Measurements from ENCODE around the gene OLR1.

The OLR1 gene

DNA sequence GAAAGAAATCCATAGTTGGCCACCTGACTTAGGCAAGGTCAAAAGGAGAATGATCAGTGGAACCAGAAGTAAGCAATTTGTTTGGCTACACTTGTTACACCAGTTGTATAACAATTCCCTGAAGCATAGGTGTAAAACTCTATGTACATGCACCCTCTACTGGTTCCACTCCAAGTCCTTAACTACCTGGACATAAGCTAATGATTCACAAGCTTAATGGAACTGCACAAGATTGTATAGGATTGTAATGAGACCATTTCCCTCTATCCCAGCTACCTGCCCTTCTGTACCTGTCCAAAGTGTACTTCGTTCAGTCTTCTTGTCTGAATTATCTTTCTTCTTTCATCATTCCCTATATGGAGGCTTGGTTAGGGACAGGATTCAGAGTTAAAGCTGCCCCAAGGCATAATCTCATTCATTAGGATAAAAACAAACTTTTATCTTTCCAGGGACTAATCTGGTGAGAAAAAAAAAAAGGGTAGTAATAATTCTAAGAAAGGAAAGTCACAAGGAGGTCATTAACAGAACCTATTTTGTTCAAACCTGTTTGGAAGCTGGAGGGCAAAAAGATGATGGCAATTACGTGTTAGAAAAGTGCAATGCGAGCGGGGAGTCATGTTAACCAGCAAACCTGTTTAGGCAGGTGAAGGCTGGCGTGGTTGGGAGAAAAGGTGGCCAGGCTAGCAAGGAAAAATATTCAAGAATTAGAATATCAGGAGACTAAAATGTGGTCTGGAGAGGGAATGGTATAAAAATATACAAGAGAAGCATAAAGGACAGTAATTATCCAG is 4.1 kb upstream of the OLR1 start:
- Histone ChIP-seq H4K20me1 (no peaks in the 10 kb centered on the region), H3K36me3 (no peaks in the 10 kb centered on the region), H3K4me3 (no peak overlapping the region), H3K27ac (no peak overlapping the region), H3K9ac (no peak overlapping the region), H3K4me1 (no peaks in the 10 kb centered on the region), H3K27me3 (no peaks in the 10 kb centered on the region), H3K9me3 (no peaks in the 10 kb centered on the region), H3K4me2 (no peak overlapping the region)
- TF ChIP-seq Cebpa-rat (IDR thresholded peaks at IDR 0.05): no peak

DNA sequence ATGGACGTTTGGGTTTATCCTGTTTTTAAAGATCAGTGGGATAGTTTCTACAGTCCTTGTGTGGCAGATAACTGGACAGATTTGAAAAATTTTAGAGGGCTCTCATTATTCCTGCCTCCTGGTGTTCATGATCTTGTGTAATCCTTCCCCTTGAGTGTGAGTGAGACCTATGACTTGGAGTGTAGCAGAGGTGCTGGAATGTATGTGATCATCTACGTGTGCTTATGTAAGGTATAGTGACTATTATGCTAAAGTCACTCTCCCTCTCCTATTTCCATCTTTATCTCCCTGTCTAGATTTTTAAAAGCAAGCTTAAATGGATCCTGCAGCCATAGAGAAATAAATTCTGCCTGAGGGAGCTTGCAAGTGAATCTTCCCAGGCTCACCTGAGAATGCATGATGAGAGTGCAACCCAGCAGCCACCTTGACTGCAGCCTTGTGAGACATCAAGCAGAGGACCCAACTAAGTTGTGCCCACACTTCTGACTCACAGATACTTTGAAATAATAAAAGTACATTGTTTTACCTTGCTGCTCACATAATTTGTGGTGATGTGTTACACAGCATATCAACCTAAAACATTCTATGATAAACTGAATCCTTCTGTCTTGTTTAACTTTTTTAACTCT is 3.2 kb upstream of the OLR1 start:
- Histone ChIP-seq H4K20me1 (no peaks in the 10 kb centered on the region), H3K4me1 (no peaks in the 10 kb centered on the region), H3K27ac (no peak overlapping the region), H3K4me2 (no peak overlapping the region), H3K36me3 (no peaks in the 10 kb centered on the region), H3K9me3 (no peaks in the 10 kb centered on the region), H3K27me3 (no peaks in the 10 kb centered on the region), H3K4me3 (no peak overlapping the region), H3K9ac (no peak overlapping the region)
- no peak for TF ChIP-seq Cebpa-rat (IDR thresholded peaks at IDR 0.05)

DNA sequence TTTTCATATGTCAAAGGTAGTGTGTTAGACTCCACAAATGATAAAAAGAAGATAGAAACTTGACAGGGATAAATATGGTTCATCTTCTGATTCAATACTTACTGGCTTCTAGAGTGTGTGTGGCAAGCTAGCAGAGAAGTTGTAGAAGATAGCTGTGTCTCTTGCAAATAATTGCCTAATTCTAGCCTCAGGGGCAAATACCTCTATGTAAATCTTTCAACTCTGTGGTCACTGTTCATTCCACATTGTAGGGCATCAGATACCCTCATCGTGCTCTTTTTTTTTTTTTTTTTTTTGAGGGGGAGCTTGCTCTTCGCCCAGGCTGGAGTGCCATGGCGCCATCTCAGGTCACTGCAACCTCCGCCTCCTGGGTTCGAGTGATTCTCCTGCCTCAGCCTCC is 1.7 kb downstream of the OLR1 start:
- TF ChIP-seq Cebpa-rat (IDR thresholded peaks at IDR 0.05): no peak
- Histone ChIP-seq H3K9me3 (no peaks in the 10 kb centered on the region), H3K4me3 (no peak overlapping the region), H3K27me3 (no peaks in the 10 kb centered on the region), H4K20me1 (no peaks in the 10 kb centered on the region), H3K36me3 (no peaks in the 10 kb centered on the region), H3K27ac (no peak overlapping the region), H3K4me2 (no peak overlapping the region), H3K4me1 (no peaks in the 10 kb centered on the region), H3K9ac (no peak overlapping the region)

DNA sequence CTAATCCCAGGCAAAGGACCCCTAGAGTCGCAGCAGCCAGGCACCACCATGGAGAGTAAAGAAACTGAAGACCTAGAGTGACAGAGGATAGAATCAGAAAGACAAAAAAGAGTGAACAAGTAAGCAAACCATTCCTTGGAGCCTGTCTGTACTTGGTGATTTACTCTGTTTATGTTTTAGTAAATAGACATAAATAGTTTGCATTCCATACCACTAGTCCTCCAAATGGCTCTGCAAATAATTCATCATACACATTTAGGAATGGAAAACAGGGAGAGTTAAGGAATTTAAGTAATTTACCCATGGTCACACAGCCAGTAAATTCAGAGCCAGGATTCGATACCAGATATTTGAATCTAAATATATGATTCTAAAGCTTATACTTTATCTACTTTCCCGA is 2.8 kb downstream of the OLR1 start:
- no peak overlapping the region for H3K27ac ChIP-seq
- H3K9me3 ChIP-seq: no peaks in the 10 kb centered on the region
- no peaks in the 10 kb centered on the region for H4K20me1 ChIP-seq
- no peak for TF ChIP-seq Cebpa-rat (IDR thresholded peaks at IDR 0.05)
- H3K9ac ChIP-seq: no peak overlapping the region
- no peak overlapping the region for H3K4me3 ChIP-seq
- no peaks in the 10 kb centered on the region for H3K4me1 ChIP-seq
- no peaks in the 10 kb centered on the region for H3K27me3 ChIP-seq
- no peak overlapping the region for H3K4me2 ChIP-seq
- H3K36me3 ChIP-seq: no peaks in the 10 kb centered on the region

- Histone ChIP-seq H3K4me2 (no peak overlapping the region), H4K20me1 (no peaks in the 10 kb centered on the region), H3K27me3 (no peaks in the 10 kb centered on the region), H3K9ac (no peak overlapping the region), H3K4me3 (no peak overlapping the region), H3K4me1 (no peaks in the 10 kb centered on the region), H3K27ac (no peak overlapping the region), H3K36me3 (no peaks in the 10 kb centered on the region), H3K9me3 (no peaks in the 10 kb centered on the region)
- TF ChIP-seq Cebpa-rat (IDR thresholded peaks at IDR 0.05): no peak
Observed at GRCh38 chr12:10167599-10167998, 4.3 kb downstream of the OLR1 start.

DNA sequence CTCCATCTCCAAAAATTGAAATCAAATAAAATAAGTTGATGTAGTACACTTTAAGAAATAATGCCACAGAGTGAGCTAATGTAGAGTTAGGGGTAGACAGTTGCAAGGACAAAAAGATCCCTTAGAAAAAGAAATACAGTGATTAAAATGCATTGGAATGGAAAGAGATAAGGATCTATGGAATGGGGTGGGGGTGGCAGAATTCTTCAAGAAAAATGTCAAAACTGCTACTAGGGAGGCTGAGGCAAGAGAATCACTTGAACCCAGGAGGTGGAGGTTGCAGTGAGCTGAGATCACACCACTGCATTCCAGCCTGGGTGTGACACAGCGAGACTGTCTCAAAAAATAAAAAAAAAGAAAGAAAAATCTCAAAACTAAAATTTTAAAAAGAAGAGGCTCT is 6.5 kb downstream of the OLR1 start:
- no peak overlapping the region for H3K4me3 ChIP-seq
- H3K36me3 ChIP-seq: no peaks in the 10 kb centered on the region
- no peaks in the 10 kb centered on the region; the same call in 1 of the 2 replicates for H3K4me1 ChIP-seq
- no peaks in the 10 kb centered on the region for H4K20me1 ChIP-seq
- no peak overlapping the region for H3K4me2 ChIP-seq
- no peak for TF ChIP-seq Cebpa-rat (IDR thresholded peaks at IDR 0.05)
- no peak overlapping the region for H3K9ac ChIP-seq
- H3K9me3 ChIP-seq: no peaks in the 10 kb centered on the region
- H3K27ac ChIP-seq: no peak overlapping the region
- H3K27me3 ChIP-seq: no peaks in the 10 kb centered on the region

GRCh38 chr12:10163084-10163483 is 8.8 kb downstream of the OLR1 start:
- H3K4me2 ChIP-seq: no peak overlapping the region
- H3K9ac ChIP-seq: no peak overlapping the region
- no peak overlapping the region for H3K4me3 ChIP-seq
- no peak overlapping the region for H3K27ac ChIP-seq
- H3K27me3 ChIP-seq: no peaks in the 10 kb centered on the region
- no peaks in the 10 kb centered on the region for H4K20me1 ChIP-seq
- H3K9me3 ChIP-seq: no peaks in the 10 kb centered on the region
- no peaks in the 10 kb centered on the region for H3K36me3 ChIP-seq
- no peaks in the 10 kb centered on the region; the same call in 1 of the 2 replicates for H3K4me1 ChIP-seq
- no peak for TF ChIP-seq Cebpa-rat (IDR thresholded peaks at IDR 0.05)

DNA sequence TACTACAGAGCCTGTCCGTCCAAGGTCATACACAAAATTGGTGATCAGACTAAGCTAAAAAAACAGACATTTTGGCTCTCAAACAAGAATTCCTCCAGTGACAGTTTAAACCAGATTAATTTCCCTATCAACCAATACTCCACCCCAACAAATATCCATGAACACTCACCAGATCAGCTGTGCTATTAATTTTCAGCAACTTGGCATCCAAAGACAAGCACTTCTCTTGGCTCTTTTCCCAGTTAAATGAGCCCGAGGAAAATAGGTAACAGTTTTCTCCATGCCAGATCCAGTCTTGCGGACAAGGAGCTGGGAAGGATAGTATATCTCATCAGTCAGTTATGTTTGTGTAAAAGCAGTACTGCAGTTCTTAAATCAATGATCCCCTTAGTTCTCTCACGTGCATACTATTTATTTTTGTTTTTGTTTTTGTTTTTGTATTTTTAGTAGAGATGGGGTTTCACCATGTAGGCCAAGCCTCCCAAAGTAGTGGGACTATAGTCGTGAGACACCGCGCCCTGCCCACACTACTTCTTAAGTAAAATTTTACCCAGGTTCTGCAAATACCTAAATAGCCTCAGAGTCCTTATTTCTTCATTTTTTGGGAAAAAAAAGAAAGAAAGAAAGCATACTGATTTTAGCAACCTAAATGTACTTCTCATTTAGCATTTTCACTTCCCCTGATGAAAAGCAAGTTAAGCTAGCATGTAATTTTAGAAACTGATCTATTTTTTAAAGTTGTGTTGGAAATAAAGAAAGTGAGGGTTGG is 11.1 kb downstream of the OLR1 start:
- Histone ChIP-seq H3K36me3 (no peaks in the 10 kb centered on the region), H3K9ac (no peak overlapping the region), H3K4me3 (no peak overlapping the region), H3K27ac (no peak overlapping the region), H3K27me3 (no peaks in the 10 kb centered on the region), H3K4me1 (no peaks in the 10 kb centered on the region; the same call in 1 of the 2 replicates), H3K4me2 (no peak overlapping the region), H3K9me3 (no peaks in the 10 kb centered on the region), H4K20me1 (no peaks in the 10 kb centered on the region)
- no peak for TF ChIP-seq Cebpa-rat (IDR thresholded peaks at IDR 0.05)

DNA sequence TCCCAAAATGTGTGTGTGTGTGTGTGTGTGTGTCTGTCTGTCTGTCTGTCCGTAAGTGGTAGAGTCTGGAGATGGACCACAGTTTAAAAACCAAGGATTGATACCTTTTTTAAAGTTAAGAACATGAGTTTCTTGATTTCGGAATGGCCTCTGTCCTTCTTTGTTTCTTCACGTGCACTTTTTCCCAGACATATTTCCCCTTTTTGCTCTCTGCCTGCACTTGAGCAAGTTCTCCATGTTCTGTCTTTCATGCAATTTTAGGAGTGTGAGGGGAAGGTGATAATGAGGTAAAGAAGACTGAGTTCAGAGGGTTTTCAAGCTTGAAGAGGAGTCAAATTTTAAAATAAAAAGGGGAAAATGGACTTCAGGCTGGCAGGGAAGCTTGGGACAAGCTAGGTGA is 12.7 kb downstream of the OLR1 start:
- H3K4me1 ChIP-seq: no peaks in the 10 kb centered on the region; the same call in 1 of the 2 replicates
- no peak overlapping the region for H3K4me3 ChIP-seq
- H3K27ac ChIP-seq: no peak overlapping the region
- H3K36me3 ChIP-seq: no peaks in the 10 kb centered on the region
- no peaks in the 10 kb centered on the region for H3K27me3 ChIP-seq
- TF ChIP-seq Cebpa-rat (IDR thresholded peaks at IDR 0.05): no peak
- no peak overlapping the region for H3K9ac ChIP-seq
- no peaks in the 10 kb centered on the region for H3K9me3 ChIP-seq
- no peaks in the 10 kb centered on the region for H4K20me1 ChIP-seq
- H3K4me2 ChIP-seq: no peak overlapping the region

DNA sequence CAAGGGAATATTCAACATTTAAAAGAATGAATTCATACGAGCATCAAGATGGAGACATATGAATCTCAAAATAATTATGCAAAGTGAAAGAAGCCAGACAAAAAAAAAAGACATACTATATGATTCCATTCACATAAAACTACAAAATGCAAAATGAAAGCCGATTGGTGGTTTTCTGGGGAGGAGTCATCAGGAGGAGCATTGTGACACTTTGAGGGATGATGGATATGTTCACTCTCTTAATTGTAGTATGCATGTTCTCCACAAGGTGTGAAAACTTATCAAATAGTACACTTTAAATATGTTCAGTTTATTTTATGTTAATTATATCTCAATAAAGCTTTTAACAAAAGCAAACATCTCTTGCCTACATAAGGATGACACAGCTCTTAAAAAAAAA is 13.5 kb downstream of the OLR1 start:
- H3K27me3 ChIP-seq: peaks cover 8% of the 10 kb centered on the region
- no peaks in the 10 kb centered on the region for H3K36me3 ChIP-seq
- H3K4me2 ChIP-seq: no peak overlapping the region
- no peak for TF ChIP-seq Cebpa-rat (IDR thresholded peaks at IDR 0.05)
- H4K20me1 ChIP-seq: no peaks in the 10 kb centered on the region
- H3K4me3 ChIP-seq: no peak overlapping the region
- no peak overlapping the region for H3K27ac ChIP-seq
- no peaks in the 10 kb centered on the region for H3K9me3 ChIP-seq
- H3K9ac ChIP-seq: no peak overlapping the region
- peaks cover 5% of the 10 kb centered on the region for H3K4me1 ChIP-seq
